ENCODE results near the gene HDAC7. TPM values are rescaled to one million over a fixed set of nuclear protein-coding genes. Genes with fewer than 3 reads are reported as not detected.
A peak's percentile ranks its signal among the peaks of the same experiment; 100 is the strongest.

The HDAC7 gene
- total and polyA plus RNA-seq, 2 donors (not counting 1 experiment from before 2014, with no cell fraction given): 28.1 to 31.6 TPM

- Histone ChIP-seq H3K4me1 (ENCODE audit: control insufficient read depth, extremely low read depth, insufficient read depth, low read length) (no peaks in the 10 kb centered on the region), H4K20me1 (ENCODE audit: control insufficient read depth, extremely low read depth, insufficient read depth, low read length) (no peaks in the 10 kb centered on the region), H2AFZ (ENCODE audit: low read length) (no peak overlapping the region), H3K27ac (ENCODE audit: insufficient read depth, low read length) (no peak overlapping the region), H3K4me2 (ENCODE audit: extremely low read depth, insufficient read depth, low read length) (no peak overlapping the region), H3K9ac (ENCODE audit: insufficient read depth, low read length) (no peak overlapping the region), H3K9me3 (ENCODE audit: control insufficient read depth, insufficient read depth, low read depth, low read length) (no peaks in the 10 kb centered on the region), H3K36me3 (ENCODE audit: control insufficient read depth, insufficient read depth, low read length) (no peaks in the 10 kb centered on the region), H3K79me2 (ENCODE audit: control insufficient read depth, insufficient read depth, low read length) (no peaks in the 10 kb centered on the region), H3K27me3 (ENCODE audit: control insufficient read depth, insufficient read depth, low read length) (no peaks in the 10 kb centered on the region), H3K4me3 (replicated peaks in 1 of 4; ENCODE audit: control extremely low read depth in 1 of 4, insufficient read depth in 1 of 4, low read depth in 3 of 4, low read length in 4 of 4) (no peak overlapping the region)
- DNase-seq (ENCODE audit: low read depth in 2 of 2): no peak
- TF ChIP-seq EZH2 (IDR thresholded peaks at IDR 0.05; ENCODE audit: low read length, missing control alignments) (no peak), CTCF (conservative IDR thresholded peaks at IDR 0.05 in 1 of 2, IDR thresholded peaks at IDR 0.05 in 1 of 2; ENCODE audit: low read depth in 1 of 2, low read length in 2 of 2) (no peak)
These were observed 56.0 kb downstream of the HDAC7 start for GRCh38 chr12:47763481-47764346.

- Histone ChIP-seq H3K27ac (ENCODE audit: insufficient read depth, low read length) (no peak overlapping the region), H4K20me1 (ENCODE audit: control insufficient read depth, extremely low read depth, insufficient read depth, low read length) (no peaks in the 10 kb centered on the region), H2AFZ (ENCODE audit: low read length) (no peak overlapping the region), H3K9me3 (ENCODE audit: control insufficient read depth, insufficient read depth, low read depth, low read length) (no peaks in the 10 kb centered on the region), H3K79me2 (ENCODE audit: control insufficient read depth, insufficient read depth, low read length) (no peaks in the 10 kb centered on the region), H3K27me3 (ENCODE audit: control insufficient read depth, insufficient read depth, low read length) (no peaks in the 10 kb centered on the region), H3K9ac (ENCODE audit: insufficient read depth, low read length) (no peak overlapping the region), H3K36me3 (ENCODE audit: control insufficient read depth, insufficient read depth, low read length) (no peaks in the 10 kb centered on the region), H3K4me3 (replicated peaks in 1 of 4; ENCODE audit: control extremely low read depth in 1 of 4, insufficient read depth in 1 of 4, low read depth in 3 of 4, low read length in 4 of 4) (no peak overlapping the region), H3K4me2 (ENCODE audit: extremely low read depth, insufficient read depth, low read length) (no peak overlapping the region), H3K4me1 (ENCODE audit: control insufficient read depth, extremely low read depth, insufficient read depth, low read length) (no peaks in the 10 kb centered on the region)
- DNase-seq (ENCODE audit: low read depth in 2 of 2): no peak
- no peak for TF ChIP-seq EZH2 (IDR thresholded peaks at IDR 0.05; ENCODE audit: low read length, missing control alignments)
- no peak for TF ChIP-seq CTCF (conservative IDR thresholded peaks at IDR 0.05 in 1 of 2, IDR thresholded peaks at IDR 0.05 in 1 of 2; ENCODE audit: low read depth in 1 of 2, low read length in 2 of 2)
These were observed 56.7 kb downstream of the HDAC7 start for GRCh38 chr12:47762850-47763465.

GRCh38 chr12:47758834-47759690 lies 60.6 kb downstream of the HDAC7 start, which contains the start of gene RAPGEF3:
Gene RAPGEF3, minus strand, starts transcription at chr12:47758880. Its CDS starts 324 bp downstream, at chr12:47758556.
- peak within 1 kb of the TSS; percentile 79 for H3K4me2 ChIP-seq (ENCODE audit: extremely low read depth, insufficient read depth, low read length)
- peak within 1 kb of the TSS; percentile 50 to 73 (median 58) for H3K4me3 ChIP-seq (replicated peaks in 1 of 4; ENCODE audit: control extremely low read depth in 1 of 4, insufficient read depth in 1 of 4, low read depth in 3 of 4, low read length in 4 of 4)
- H3K9me3 ChIP-seq (ENCODE audit: control insufficient read depth, insufficient read depth, low read depth, low read length): no peaks in the 10 kb centered on the region
- H3K9ac ChIP-seq (ENCODE audit: insufficient read depth, low read length): peak within 1 kb of the TSS; percentile 69
- no peaks in the 10 kb centered on the region for H3K79me2 ChIP-seq (ENCODE audit: control insufficient read depth, insufficient read depth, low read length)
- TF ChIP-seq CTCF (conservative IDR thresholded peaks at IDR 0.05 in 1 of 2, IDR thresholded peaks at IDR 0.05 in 1 of 2; ENCODE audit: low read depth in 1 of 2, low read length in 2 of 2): peak; percentile 38 to 54
- TF ChIP-seq EZH2 (IDR thresholded peaks at IDR 0.05; ENCODE audit: low read length, missing control alignments): no peak
- peak within 1 kb of the TSS; percentile 72 for H3K27ac ChIP-seq (ENCODE audit: insufficient read depth, low read length)
- DNase-seq (ENCODE audit: low read depth in 2 of 2): peak; percentile 68 to 83
- H4K20me1 ChIP-seq (ENCODE audit: control insufficient read depth, extremely low read depth, insufficient read depth, low read length): no peaks in the 10 kb centered on the region
- H2AFZ ChIP-seq (ENCODE audit: low read length): peak within 1 kb of the TSS; percentile 73
- no peaks in the 10 kb centered on the region for H3K4me1 ChIP-seq (ENCODE audit: control insufficient read depth, extremely low read depth, insufficient read depth, low read length)
- no peaks in the 10 kb centered on the region for H3K36me3 ChIP-seq (ENCODE audit: control insufficient read depth, insufficient read depth, low read length)
- H3K27me3 ChIP-seq (ENCODE audit: control insufficient read depth, insufficient read depth, low read length): no peaks in the 10 kb centered on the region
